Peyer's patch (tissue), 4 donors: ENCODE data around the gene DMD.
A peak's percentile ranks its signal among the peaks of the same experiment; 100 is the strongest.

Experiments used
- CTCF ChIP-seq, 6 experiments: fragments of 450-650 bp in 4 of 6; fragments of 200-600 bp in 2 of 6; sonication (generic) in 1 of 6; IDR thresholded peaks; one replicate each; pipeline ENCODE4 v1.5.1; 2017 to 2019; ENCODE audit warnings: antibody characterized with exemption in 6 of 6, mild to moderate bottlenecking in 3 of 6, moderate library complexity in 1 of 6
- POLR2A ChIP-seq, 2 donors: fragments of 450-650 bp; IDR thresholded peaks; one replicate each; pipeline ENCODE4 v1.5.1; 2017; ENCODE audit warnings: antibody characterized with exemption in 2 of 2, mild to moderate bottlenecking in 2 of 2, moderate library complexity in 2 of 2

- TF ChIP-seq CTCF (IDR thresholded peaks at IDR 0.05) (peak in 1 of 6 experiments; percentile 14), POLR2A (IDR thresholded peaks at IDR 0.05) (no peak)
Measured at GRCh38 chrX:31279359-31279758, 1932.0 kb downstream of the DMD start.
